ENCODE data around the gene PCSK5. TPM values are rescaled to one million over a fixed set of nuclear protein-coding genes. Genes with fewer than 3 reads are reported as not detected.

Gene PCSK5
- total and polyA plus RNA-seq, 2 donors (not counting 3 experiments of a cell fraction or from before 2014, with no cell fraction given), result 2.6 to 4.8 TPM

DNA sequence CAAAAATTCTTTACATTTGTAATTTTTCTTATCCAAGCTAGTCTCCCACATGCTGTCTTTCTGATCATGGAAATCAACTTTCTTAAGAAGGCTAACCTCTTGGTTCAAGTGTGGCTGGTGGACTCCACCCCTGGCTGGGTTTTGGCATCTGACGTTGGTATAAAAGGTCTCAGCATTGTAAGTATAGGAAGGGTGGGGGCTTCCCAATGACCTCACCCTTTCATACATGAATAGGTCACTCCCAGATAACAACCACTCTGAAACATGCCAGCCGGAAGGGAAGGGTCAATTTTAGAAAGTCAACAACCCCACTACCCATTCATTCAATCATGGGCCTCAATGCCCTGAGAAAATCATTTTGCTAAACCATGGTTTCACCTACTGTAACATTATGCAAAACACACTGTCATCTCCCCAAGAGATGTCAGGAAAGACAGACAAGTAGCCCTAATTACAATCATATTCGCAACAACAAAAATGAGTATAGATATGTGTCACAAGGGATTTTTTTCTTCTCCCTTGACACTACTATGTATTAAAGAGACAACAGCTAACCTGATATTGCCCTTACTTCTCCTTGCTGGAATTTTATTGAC, 31.9 kb upstream of the PCSK5 start:
- no peak for TF ChIP-seq MYC (IDR thresholded peaks at IDR 0.05; ENCODE audit: low read depth, low read length)
- TF ChIP-seq FOS (IDR thresholded peaks at IDR 0.05; ENCODE audit: borderline replicate concordance, insufficient read depth, low read length), result no peak
- no peak for TF ChIP-seq POLR2A (IDR thresholded peaks at IDR 0.05; ENCODE audit: low read depth, low read length)
- TF ChIP-seq POLR2AphosphoS5 (IDR thresholded peaks at IDR 0.05; ENCODE audit: insufficient read depth, low read depth, low read length), result no peak
- TF ChIP-seq, protein P1, sequence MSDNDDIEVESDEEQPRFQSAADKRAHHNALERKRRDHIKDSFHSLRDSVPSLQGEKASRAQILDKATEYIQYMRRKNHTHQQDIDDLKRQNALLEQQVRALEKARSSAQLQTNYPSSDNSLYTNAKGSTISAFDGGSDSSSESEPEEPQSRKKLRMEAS (IDR thresholded peaks at IDR 0.05; ENCODE audit: insufficient read depth, insufficient read length), result no peak
- no peak for TF ChIP-seq GATA2 (IDR thresholded peaks at IDR 0.05; ENCODE audit: insufficient read depth, insufficient read length, low read depth, low read length)
- TF ChIP-seq JUN (IDR thresholded peaks at IDR 0.05; ENCODE audit: borderline replicate concordance, insufficient read depth, insufficient read length, low read depth), result no peak
- TF ChIP-seq, protein P2, sequence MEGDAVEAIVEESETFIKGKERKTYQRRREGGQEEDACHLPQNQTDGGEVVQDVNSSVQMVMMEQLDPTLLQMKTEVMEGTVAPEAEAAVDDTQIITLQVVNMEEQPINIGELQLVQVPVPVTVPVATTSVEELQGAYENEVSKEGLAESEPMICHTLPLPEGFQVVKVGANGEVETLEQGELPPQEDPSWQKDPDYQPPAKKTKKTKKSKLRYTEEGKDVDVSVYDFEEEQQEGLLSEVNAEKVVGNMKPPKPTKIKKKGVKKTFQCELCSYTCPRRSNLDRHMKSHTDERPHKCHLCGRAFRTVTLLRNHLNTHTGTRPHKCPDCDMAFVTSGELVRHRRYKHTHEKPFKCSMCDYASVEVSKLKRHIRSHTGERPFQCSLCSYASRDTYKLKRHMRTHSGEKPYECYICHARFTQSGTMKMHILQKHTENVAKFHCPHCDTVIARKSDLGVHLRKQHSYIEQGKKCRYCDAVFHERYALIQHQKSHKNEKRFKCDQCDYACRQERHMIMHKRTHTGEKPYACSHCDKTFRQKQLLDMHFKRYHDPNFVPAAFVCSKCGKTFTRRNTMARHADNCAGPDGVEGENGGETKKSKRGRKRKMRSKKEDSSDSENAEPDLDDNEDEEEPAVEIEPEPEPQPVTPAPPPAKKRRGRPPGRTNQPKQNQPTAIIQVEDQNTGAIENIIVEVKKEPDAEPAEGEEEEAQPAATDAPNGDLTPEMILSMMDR (IDR thresholded peaks at IDR 0.05; ENCODE audit: extremely low read depth in 1 of 2, insufficient read depth in 1 of 2, low read depth in 1 of 2, low read length in 2 of 2), result no peak
- TF ChIP-seq EZH2 (IDR thresholded peaks at IDR 0.05; ENCODE audit: borderline replicate concordance, low read depth, low read length, severe bottlenecking), result no peak
- Histone ChIP-seq H3K4me1 (ENCODE audit: control insufficient read depth, extremely low read depth, insufficient read depth, low read length) (no peaks in the 10 kb centered on the region), H3K36me3 (ENCODE audit: control insufficient read depth in 2 of 2, extremely low read depth in 1 of 2, insufficient read depth in 2 of 2, low read length in 2 of 2) (no peaks in the 10 kb centered on the region), H2AFZ (ENCODE audit: low read depth, low read length) (no peak overlapping the region), H3K4me3 (replicated peaks in 1 of 3; ENCODE audit: insufficient read depth in 1 of 3, low read depth in 1 of 3, low read length in 3 of 3) (no peak overlapping the region), H3K27me3 (ENCODE audit: control insufficient read depth in 2 of 2, insufficient read depth in 2 of 2, low read length in 2 of 2) (peaks cover 0 to 3% of the 10 kb centered on the region in 2 experiments), H3K4me2 (ENCODE audit: insufficient read depth, low read length) (no peak overlapping the region), H3K79me2 (ENCODE audit: control insufficient read depth, insufficient read depth, low read length) (no peaks in the 10 kb centered on the region), H3K27ac (ENCODE audit: insufficient read depth, low read depth, low read length) (no peak overlapping the region), H4K20me1 (replicated peaks; ENCODE audit: control insufficient read depth, extremely low read depth, insufficient read depth, low read length) (no peaks in the 10 kb centered on the region), H3K9me3 (replicated peaks; ENCODE audit: control insufficient read depth, insufficient read depth, low read length) (no peaks in the 10 kb centered on the region), H3K9ac (replicated peaks; ENCODE audit: extremely low read depth, insufficient read depth, low read length) (no peak overlapping the region), H3K9me1 (replicated peaks; ENCODE audit: control insufficient read depth, extremely low read depth, insufficient read depth, low read length) (no peaks in the 10 kb centered on the region)
- ChIA-PET CTCF (interaction anchor here (1.2 to 1.9 kb wide), 2 partner anchors 8 to 10 kb away, joined by 3 to 9 read pairs; no protein-coding TSS in a partner anchor), POLR2A (no interaction called here)
- FAIRE-seq (no peak), DNase-seq (ENCODE audit: low read depth, low spot score) (no peak)
- intact Hi-C loops (cut with micrococcal nuclease), result no loop called here
- BruUV-seq (replicated peaks), result no TSS peak
- dilution Hi-C loops (cut with MboI; ENCODE audit: extremely low pct_ligation_motif_present, low sequenced_read_pairs), result no loop called here
